ENCODE results near the gene ASS1.

DNA sequence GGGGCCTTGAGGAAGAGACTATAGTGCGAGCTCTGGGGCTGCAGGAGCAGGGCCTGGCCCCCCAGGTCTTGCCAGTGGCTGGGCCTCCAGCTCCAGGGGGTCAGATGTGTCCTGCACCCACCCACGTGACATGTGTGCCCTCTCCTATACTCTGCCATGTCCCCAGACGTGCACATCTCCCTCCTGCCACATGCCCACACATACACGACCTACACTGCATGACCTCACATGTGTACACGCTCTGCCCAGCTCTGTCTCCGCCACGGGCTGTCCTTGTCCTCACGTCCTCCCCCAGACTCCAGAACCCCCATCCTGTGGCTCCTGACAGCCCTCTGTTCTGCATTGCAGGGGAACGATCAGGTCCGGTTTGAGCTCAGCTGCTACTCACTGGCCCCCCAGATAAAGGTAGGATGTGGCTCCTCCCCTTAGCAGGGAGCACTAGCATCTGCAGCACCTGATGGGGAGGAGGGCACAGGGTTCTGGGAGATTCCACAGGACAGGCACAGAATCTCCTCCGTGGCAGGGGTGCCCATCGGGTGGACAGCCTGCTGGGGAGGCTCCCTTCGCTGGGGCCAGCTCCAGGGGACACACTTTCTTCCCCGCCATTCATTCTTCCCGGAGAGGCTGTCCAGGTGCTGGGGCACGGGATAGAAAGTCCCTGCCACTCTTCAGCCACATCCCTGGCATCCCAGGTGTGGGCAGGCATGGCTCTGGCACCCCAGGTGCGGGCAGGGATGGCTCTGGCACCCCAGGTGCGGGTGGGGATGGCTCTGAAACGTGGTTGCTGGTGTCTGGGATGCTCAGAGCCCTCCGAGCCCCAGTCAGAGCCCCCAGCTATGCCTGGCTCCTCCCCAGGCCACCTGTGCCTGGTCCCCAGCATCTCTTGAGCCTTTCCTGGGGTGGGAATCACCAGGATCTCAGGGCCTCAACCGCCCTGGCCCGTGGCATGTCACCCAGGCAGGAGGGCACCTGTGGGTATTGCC lies 19.3 kb downstream of the ASS1 start:
- TF ChIP-seq POLR2A (IDR thresholded peaks at IDR 0.05): no peak
- TF ChIP-seq, protein P1, sequence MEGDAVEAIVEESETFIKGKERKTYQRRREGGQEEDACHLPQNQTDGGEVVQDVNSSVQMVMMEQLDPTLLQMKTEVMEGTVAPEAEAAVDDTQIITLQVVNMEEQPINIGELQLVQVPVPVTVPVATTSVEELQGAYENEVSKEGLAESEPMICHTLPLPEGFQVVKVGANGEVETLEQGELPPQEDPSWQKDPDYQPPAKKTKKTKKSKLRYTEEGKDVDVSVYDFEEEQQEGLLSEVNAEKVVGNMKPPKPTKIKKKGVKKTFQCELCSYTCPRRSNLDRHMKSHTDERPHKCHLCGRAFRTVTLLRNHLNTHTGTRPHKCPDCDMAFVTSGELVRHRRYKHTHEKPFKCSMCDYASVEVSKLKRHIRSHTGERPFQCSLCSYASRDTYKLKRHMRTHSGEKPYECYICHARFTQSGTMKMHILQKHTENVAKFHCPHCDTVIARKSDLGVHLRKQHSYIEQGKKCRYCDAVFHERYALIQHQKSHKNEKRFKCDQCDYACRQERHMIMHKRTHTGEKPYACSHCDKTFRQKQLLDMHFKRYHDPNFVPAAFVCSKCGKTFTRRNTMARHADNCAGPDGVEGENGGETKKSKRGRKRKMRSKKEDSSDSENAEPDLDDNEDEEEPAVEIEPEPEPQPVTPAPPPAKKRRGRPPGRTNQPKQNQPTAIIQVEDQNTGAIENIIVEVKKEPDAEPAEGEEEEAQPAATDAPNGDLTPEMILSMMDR (IDR thresholded peaks at IDR 0.05): no peak

All from uterus (tissue), 2 donors.